H4 (cell line): ENCODE data around the gene CDH19. TPM values are rescaled to one million over a fixed set of nuclear protein-coding genes. Genes with fewer than 3 reads are reported as not detected.

Source experiments
- DNase-seq: peaks from one replicate; pipeline ENCODE4 v3.0.0-alpha.2; 2015; ENCODE audit warnings: low spot score
- total RNA-seq: library from RNA; depleted of rRNA; stranded (reverse); fragments of >200 nt; shearing (Covaris generic); gene quantifications from 2 replicates; pipeline ENCODE4 v1.2.3, GENCODE V29; 2014

Gene CDH19
- total RNA-seq, 1 experiment from 2014 or later = not detected

DNA sequence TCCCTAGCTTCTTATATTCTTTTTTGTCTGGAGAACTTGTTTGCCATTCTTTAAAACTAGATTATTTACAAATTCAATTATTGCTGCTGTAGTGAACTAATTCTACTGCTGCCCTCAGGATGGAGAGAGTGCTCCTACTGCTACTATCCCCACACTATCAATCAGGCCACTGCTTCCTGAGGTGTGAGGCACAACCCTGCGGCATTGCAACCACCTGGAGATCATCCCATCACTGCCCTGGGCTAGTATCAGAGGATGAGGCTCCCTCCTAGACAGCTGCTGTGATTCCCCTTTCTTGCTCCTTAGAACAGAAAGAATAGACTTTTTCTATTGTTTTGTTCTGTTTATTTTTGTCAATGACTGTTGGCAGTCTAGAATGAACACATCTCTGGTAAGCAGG, 146.6 kb downstream of the CDH19 start:
- DNase-seq = no peak
